Measurements from ENCODE around the gene PTPRM. TPM values are rescaled to one million over a fixed set of nuclear protein-coding genes. Genes with fewer than 3 reads are reported as not detected.

The PTPRM gene
- total RNA-seq, 1 donor from 2014 or later = 71.3 TPM

GRCh38 chr18:8116341-8117005, 549.4 kb downstream of the PTPRM start:
- Mint-ChIP-seq H3K9me3 (no peaks in the 10 kb centered on the region), H3K27me3 (ENCODE audit: low read depth) (no peaks in the 10 kb centered on the region), H3K4me3 (no peak overlapping the region), H3K36me3 (no peaks in the 10 kb centered on the region), H3K4me1 (no peaks in the 10 kb centered on the region), H3K27ac (no peak overlapping the region)
- no peak for DNase-seq (ENCODE audit: low spot score in 2 of 2, unreplicated experiment in 2 of 2)
- TF ChIP-seq, protein P1, sequence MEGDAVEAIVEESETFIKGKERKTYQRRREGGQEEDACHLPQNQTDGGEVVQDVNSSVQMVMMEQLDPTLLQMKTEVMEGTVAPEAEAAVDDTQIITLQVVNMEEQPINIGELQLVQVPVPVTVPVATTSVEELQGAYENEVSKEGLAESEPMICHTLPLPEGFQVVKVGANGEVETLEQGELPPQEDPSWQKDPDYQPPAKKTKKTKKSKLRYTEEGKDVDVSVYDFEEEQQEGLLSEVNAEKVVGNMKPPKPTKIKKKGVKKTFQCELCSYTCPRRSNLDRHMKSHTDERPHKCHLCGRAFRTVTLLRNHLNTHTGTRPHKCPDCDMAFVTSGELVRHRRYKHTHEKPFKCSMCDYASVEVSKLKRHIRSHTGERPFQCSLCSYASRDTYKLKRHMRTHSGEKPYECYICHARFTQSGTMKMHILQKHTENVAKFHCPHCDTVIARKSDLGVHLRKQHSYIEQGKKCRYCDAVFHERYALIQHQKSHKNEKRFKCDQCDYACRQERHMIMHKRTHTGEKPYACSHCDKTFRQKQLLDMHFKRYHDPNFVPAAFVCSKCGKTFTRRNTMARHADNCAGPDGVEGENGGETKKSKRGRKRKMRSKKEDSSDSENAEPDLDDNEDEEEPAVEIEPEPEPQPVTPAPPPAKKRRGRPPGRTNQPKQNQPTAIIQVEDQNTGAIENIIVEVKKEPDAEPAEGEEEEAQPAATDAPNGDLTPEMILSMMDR (IDR thresholded peaks at IDR 0.05; ENCODE audit: unreplicated experiment) = no peak

GRCh38 chr18:8117006-8117371, 549.9 kb downstream of the PTPRM start:
- Mint-ChIP-seq H3K4me1 (peaks cover 4% of the 10 kb centered on the region), H3K36me3 (no peaks in the 10 kb centered on the region), H3K9me3 (no peaks in the 10 kb centered on the region), H3K27me3 (ENCODE audit: low read depth) (no peaks in the 10 kb centered on the region), H3K27ac (no peak overlapping the region), H3K4me3 (no peak overlapping the region)
- no peak for DNase-seq (ENCODE audit: low spot score in 2 of 2, unreplicated experiment in 2 of 2)
- TF ChIP-seq, protein P1 (IDR thresholded peaks at IDR 0.05; ENCODE audit: unreplicated experiment) = no peak

DNA sequence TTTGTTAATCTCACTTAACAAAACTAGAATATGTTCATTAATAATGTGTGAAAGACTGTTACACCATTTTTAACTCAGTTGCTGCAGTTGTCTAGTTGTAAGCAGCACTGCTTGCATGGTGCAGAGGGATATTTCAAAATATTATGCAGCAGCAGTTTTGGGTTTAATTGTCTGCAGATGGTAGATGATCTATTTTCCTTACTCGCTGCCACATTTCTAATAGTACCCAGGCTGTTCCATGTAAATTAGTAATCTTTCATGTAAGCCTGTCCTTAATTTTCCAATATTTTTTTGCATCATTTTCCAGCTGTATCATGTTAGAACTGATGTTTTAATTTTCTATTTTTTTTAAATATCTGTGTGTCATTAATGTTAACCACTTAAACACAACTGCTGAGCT, 554.0 kb downstream of the PTPRM start:
- Mint-ChIP-seq H3K4me1 (peaks cover 33% of the 10 kb centered on the region), H3K36me3 (no peaks in the 10 kb centered on the region), H3K27ac (no peak overlapping the region), H3K4me3 (no peak overlapping the region), H3K9me3 (no peaks in the 10 kb centered on the region), H3K27me3 (ENCODE audit: low read depth) (no peaks in the 10 kb centered on the region)
- TF ChIP-seq, protein P1 (IDR thresholded peaks at IDR 0.05; ENCODE audit: unreplicated experiment) = no peak
- DNase-seq (ENCODE audit: low spot score in 2 of 2, unreplicated experiment in 2 of 2) = no peak

DNA sequence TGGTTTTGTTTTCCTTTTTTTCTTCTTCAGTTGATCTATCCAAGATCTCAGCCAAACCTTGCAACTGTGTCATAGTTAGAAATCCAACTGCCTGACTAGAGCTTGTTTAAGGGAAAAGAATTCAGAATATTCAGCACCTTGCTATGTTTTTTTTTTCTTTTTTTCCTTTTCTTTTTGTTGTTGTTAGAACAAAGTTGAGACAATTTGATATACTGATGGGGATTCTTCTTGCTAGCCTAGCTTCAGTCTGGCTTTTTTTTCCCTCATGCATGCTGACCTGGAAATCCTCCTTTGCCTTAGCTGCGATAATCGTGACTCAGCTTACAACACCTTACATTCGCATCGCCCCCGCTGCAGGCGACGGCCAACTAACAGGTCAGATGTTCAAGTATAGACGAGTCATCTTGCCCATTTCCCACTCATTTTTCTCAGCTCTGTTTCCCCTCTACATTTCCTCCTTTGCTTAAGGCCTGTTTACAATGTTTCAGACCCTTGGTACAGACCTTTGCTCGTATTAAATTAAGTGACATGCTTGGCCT, 554.9 kb downstream of the PTPRM start:
- Mint-ChIP-seq H3K27ac (peak overlapping the region; percentile 81), H3K27me3 (ENCODE audit: low read depth) (no peaks in the 10 kb centered on the region), H3K4me3 (no peak overlapping the region), H3K4me1 (peaks cover 39% of the 10 kb centered on the region), H3K36me3 (peaks cover 4% of the 10 kb centered on the region), H3K9me3 (no peaks in the 10 kb centered on the region)
- no peak for DNase-seq (ENCODE audit: low spot score in 2 of 2, unreplicated experiment in 2 of 2)
- TF ChIP-seq, protein P1 (IDR thresholded peaks at IDR 0.05; ENCODE audit: unreplicated experiment) = no peak

DNA sequence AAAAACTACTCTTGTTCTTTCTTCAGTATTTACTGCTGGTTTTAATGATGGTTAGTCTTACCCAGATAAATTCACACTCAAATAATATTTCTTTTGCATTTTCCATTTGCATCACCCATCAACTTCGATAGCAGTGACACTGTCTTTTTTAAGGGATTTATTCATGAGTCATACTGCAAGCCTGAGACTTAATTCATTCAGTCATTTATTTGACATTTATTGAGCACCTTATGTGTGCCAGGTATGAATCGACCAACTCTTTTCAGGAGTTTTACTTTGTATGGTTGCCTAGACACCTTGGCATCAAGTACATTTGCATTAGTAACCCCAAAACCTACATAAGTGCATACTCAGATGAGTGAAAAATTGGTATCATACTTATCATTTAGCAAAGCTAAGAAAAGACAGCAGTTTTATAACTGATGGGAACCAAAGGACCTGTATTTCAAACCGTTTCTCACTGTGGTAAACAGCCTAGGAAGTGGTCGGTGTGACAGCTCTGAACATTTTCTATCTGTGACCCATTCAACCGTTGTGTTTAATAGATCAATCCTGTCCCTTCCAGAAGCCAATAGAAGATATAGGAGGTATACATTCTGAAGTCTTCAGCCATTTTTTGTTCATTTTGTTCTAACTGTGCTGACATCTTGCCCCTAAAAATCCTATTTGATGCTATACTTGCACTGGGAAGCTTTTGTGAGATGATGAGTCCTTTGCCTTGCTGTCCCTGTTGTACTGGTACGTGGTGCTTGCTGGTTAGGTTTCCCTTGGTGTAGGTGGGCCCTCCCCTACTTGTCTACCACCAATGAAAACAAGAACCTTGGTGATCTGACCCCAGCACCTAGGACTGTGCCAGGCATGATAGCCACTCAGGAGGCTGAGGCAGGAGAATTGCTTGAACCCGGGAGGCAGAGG, 557.4 kb downstream of the PTPRM start:
- no peak for DNase-seq (ENCODE audit: low spot score in 2 of 2, unreplicated experiment in 2 of 2)
- TF ChIP-seq, protein P1 (IDR thresholded peaks at IDR 0.05; ENCODE audit: unreplicated experiment) = no peak
- Mint-ChIP-seq H3K4me3 (no peak overlapping the region), H3K36me3 (peaks cover 5% of the 10 kb centered on the region), H3K27ac (peak overlapping the region; percentile 96), H3K4me1 (peaks cover 39% of the 10 kb centered on the region), H3K27me3 (ENCODE audit: low read depth) (no peaks in the 10 kb centered on the region), H3K9me3 (no peaks in the 10 kb centered on the region)
